ENCODE results near the gene BASP1. TPM values are rescaled to one million over a fixed set of nuclear protein-coding genes. Genes with fewer than 3 reads are reported as not detected.

The BASP1 gene
- total and polyA plus RNA-seq, 2 experiments from 2014 or later = 134 to 183 TPM

- Histone ChIP-seq H3K4me2 (peak overlapping the region; percentile 61), H3K27ac (no peak overlapping the region), H3K4me1 (ENCODE audit: insufficient read depth) (peaks cover 35% of the 10 kb centered on the region), H3K27me3 (no peaks in the 10 kb centered on the region), H3K36me3 (replicated peaks; ENCODE audit: insufficient read depth, low read depth) (no peaks in the 10 kb centered on the region), H2AFZ (no peak overlapping the region), H4K20me1 (ENCODE audit: insufficient read depth, poor library complexity, severe bottlenecking) (peaks cover 91% of the 10 kb centered on the region), H3K9me2 (replicated peaks; ENCODE audit: insufficient read depth) (no peaks in the 10 kb centered on the region), H3K4me3 (no peak overlapping the region), H3K79me2 (peaks cover 100% of the 10 kb centered on the region), H3K9me3 (ENCODE audit: low read depth) (no peaks in the 10 kb centered on the region)
- DNase-seq (ENCODE audit: low spot score) = no peak
- TF ChIP-seq CTCF (IDR thresholded peaks at IDR 0.05; ENCODE audit: poor library complexity) (no peak), EZH2phosphoT487 (IDR thresholded peaks at IDR 0.05; ENCODE audit: low read depth, severe bottlenecking, unreplicated experiment) (no peak), EZH2 (IDR thresholded peaks at IDR 0.05; ENCODE audit: borderline replicate concordance) (no peak)
- 88% methylated on average over 9 of the region's 9 CpGs for WGBS (ENCODE audit: low lambda C conversion rate, missing lambda C conversion rate)
Measured at GRCh38 chr5:17225520-17225919, 8.1 kb downstream of the BASP1 start.

- Histone ChIP-seq H3K9me2 (replicated peaks; ENCODE audit: insufficient read depth) (no peaks in the 10 kb centered on the region), H2AFZ (no peak overlapping the region), H3K4me3 (no peak overlapping the region), H3K27ac (no peak overlapping the region), H3K27me3 (no peaks in the 10 kb centered on the region), H3K9me3 (ENCODE audit: low read depth) (no peaks in the 10 kb centered on the region), H3K36me3 (replicated peaks; ENCODE audit: insufficient read depth, low read depth) (no peaks in the 10 kb centered on the region), H3K79me2 (peaks cover 100% of the 10 kb centered on the region), H3K4me2 (no peak overlapping the region), H4K20me1 (ENCODE audit: insufficient read depth, poor library complexity, severe bottlenecking) (peaks cover 86% of the 10 kb centered on the region), H3K4me1 (ENCODE audit: insufficient read depth) (peaks cover 22% of the 10 kb centered on the region)
- DNase-seq (ENCODE audit: low spot score) = no peak
- WGBS (ENCODE audit: low lambda C conversion rate, missing lambda C conversion rate) = 100% methylated on average over 1 of the region's 1 CpG
- no peak for TF ChIP-seq EZH2 (IDR thresholded peaks at IDR 0.05; ENCODE audit: borderline replicate concordance)
- TF ChIP-seq CTCF (IDR thresholded peaks at IDR 0.05; ENCODE audit: poor library complexity) = no peak
- TF ChIP-seq EZH2phosphoT487 (IDR thresholded peaks at IDR 0.05; ENCODE audit: low read depth, severe bottlenecking, unreplicated experiment) = no peak
Measured at GRCh38 chr5:17227868-17228267, 10.4 kb downstream of the BASP1 start.

DNA sequence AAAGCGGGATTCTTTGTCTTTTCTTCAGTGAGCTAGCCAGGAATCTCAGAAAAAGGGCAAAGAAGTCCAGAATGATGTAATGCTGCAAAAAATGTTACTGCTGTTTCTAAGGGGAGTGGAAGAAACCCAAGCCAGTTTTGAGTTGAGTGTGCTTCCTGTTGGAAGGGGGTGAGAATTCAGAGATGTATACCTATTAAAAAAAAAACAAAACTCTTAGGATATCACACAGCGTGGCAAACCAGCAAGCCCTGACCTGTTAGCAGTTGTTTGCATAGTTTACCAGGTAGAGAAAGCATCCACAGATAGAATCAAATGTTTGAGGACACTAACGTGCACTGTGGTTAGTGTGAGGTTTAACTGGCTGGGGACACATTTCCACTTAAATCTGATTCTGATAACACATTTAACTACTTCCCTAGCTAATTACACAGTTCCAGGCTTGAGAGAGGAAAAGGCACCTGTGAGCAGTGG, 11.4 kb downstream of the BASP1 start:
- H3K9me3 ChIP-seq (ENCODE audit: low read depth) = no peaks in the 10 kb centered on the region
- no peak for DNase-seq (ENCODE audit: low spot score)
- 39% methylated on average over 3 of the region's 3 CpGs for WGBS (ENCODE audit: low lambda C conversion rate, missing lambda C conversion rate)
- H4K20me1 ChIP-seq (ENCODE audit: insufficient read depth, poor library complexity, severe bottlenecking) = peaks cover 84% of the 10 kb centered on the region
- H3K4me1 ChIP-seq (ENCODE audit: insufficient read depth) = peaks cover 12% of the 10 kb centered on the region
- no peak overlapping the region for H2AFZ ChIP-seq
- no peaks in the 10 kb centered on the region for H3K27me3 ChIP-seq
- H3K4me2 ChIP-seq = no peak overlapping the region
- H3K4me3 ChIP-seq = no peak overlapping the region
- H3K36me3 ChIP-seq (replicated peaks; ENCODE audit: insufficient read depth, low read depth) = no peaks in the 10 kb centered on the region
- no peaks in the 10 kb centered on the region for H3K9me2 ChIP-seq (replicated peaks; ENCODE audit: insufficient read depth)
- peak overlapping the region; percentile 34 for H3K27ac ChIP-seq
- TF ChIP-seq CTCF (IDR thresholded peaks at IDR 0.05; ENCODE audit: poor library complexity) (no peak), EZH2 (IDR thresholded peaks at IDR 0.05; ENCODE audit: borderline replicate concordance) (no peak), EZH2phosphoT487 (IDR thresholded peaks at IDR 0.05; ENCODE audit: low read depth, severe bottlenecking, unreplicated experiment) (no peak)
- H3K79me2 ChIP-seq = peaks cover 100% of the 10 kb centered on the region

- no peaks in the 10 kb centered on the region for H3K36me3 ChIP-seq (replicated peaks; ENCODE audit: insufficient read depth, low read depth)
- H3K4me3 ChIP-seq = no peak overlapping the region
- peaks cover 8% of the 10 kb centered on the region for H3K4me1 ChIP-seq (ENCODE audit: insufficient read depth)
- 89% methylated on average over 4 of the region's 4 CpGs for WGBS (ENCODE audit: low lambda C conversion rate, missing lambda C conversion rate)
- H3K79me2 ChIP-seq = peaks cover 100% of the 10 kb centered on the region
- no peak overlapping the region for H3K4me2 ChIP-seq
- no peaks in the 10 kb centered on the region for H3K27me3 ChIP-seq
- H3K9me2 ChIP-seq (replicated peaks; ENCODE audit: insufficient read depth) = no peaks in the 10 kb centered on the region
- H2AFZ ChIP-seq = no peak overlapping the region
- H3K9me3 ChIP-seq (ENCODE audit: low read depth) = no peaks in the 10 kb centered on the region
- peaks cover 83% of the 10 kb centered on the region for H4K20me1 ChIP-seq (ENCODE audit: insufficient read depth, poor library complexity, severe bottlenecking)
- TF ChIP-seq EZH2phosphoT487 (IDR thresholded peaks at IDR 0.05; ENCODE audit: low read depth, severe bottlenecking, unreplicated experiment) (no peak), CTCF (IDR thresholded peaks at IDR 0.05; ENCODE audit: poor library complexity) (no peak), EZH2 (IDR thresholded peaks at IDR 0.05; ENCODE audit: borderline replicate concordance) (no peak)
- no peak for DNase-seq (ENCODE audit: low spot score)
- peak overlapping the region; percentile 22 for H3K27ac ChIP-seq
Measured at GRCh38 chr5:17229313-17229712, 11.9 kb downstream of the BASP1 start.

Data from hepatocyte (in vitro differentiated cells).